Natural killer cell treated with Interleukin-12 subunit alpha and Interleukin-12 subunit beta and Interleukin-15 and Interleukin-18, amount 100 ng/mL, for 72 hours (primary cell): ENCODE results near the gene RUFY1. TPM values are rescaled to one million over a fixed set of nuclear protein-coding genes. Genes with fewer than 3 reads are reported as not detected.
"Not testable (repeated sequence)": the region's sequence is repeated elsewhere in the genome, so short reads cannot be mapped to it uniquely, and the experiment has no call there.

Experiments used
- ATAC-seq, 2 donors: fragments of 150-1000 bp; cut with Tn5 transposase in 1 of 2; sonication (Bioruptor Pico), chemical (Tn5 transposase) in 1 of 2; 2 replicates each; pipeline ENCODE4 v1.10.0; 2021
- DNase-seq: peaks from one replicate; pipeline ENCODE4 v3.0.0; 2022; ENCODE audit warnings: low spot score
- H3K27ac Mint-ChIP-seq, 2 donors: 1 replicate in 1 of 2; 2 replicates in 1 of 2; pipeline ENCODE4 v1.8.0; 2022; ENCODE audit warnings: mixed read lengths in 2 of 2, mild to moderate bottlenecking in 1 of 2, moderate library complexity in 1 of 2
- H3K27me3 Mint-ChIP-seq, 2 donors: 1 replicate in 1 of 2; 2 replicates in 1 of 2; pipeline ENCODE4 v1.8.0; 2022; ENCODE audit warnings: mixed read lengths in 2 of 2
- H3K36me3 Mint-ChIP-seq: one replicate; pipeline ENCODE4 v1.8.0; 2022; ENCODE audit warnings: mixed read lengths
- H3K4me1 Mint-ChIP-seq, 2 donors: 1 replicate in 1 of 2; 2 replicates in 1 of 2; pipeline ENCODE4 v1.8.0; 2022; ENCODE audit warnings: low read depth in 2 of 2, mixed read lengths in 2 of 2, mild to moderate bottlenecking in 1 of 2
- H3K4me3 Mint-ChIP-seq: one replicate; pipeline ENCODE4 v1.8.0; 2022; ENCODE audit warnings: mixed read lengths
- H3K9me3 Mint-ChIP-seq: 2 replicates; pipeline ENCODE4 v1.8.0; 2022; ENCODE audit warnings: mixed read lengths
- total RNA-seq, 2 donors: library from RNA; stranded (reverse); gene quantifications; one replicate each; pipeline ENCODE4 v1.2.3, GENCODE V29; 2022

The RUFY1 gene
- total RNA-seq, 2 donors from 2014 or later = 29.2 to 41.0 TPM

GRCh38 chr5:179624841-179625271 is 74.5 kb downstream of the RUFY1 start:
- Mint-ChIP-seq H3K36me3 (peaks cover 35% of the 10 kb centered on the region), H3K4me1 (peaks cover 41 to 46% of the 10 kb centered on the region in 2 donors), H3K27ac (peak overlapping the region; percentile 98 to 100), H3K27me3 (no peaks in the 10 kb centered on the region), H3K9me3 (no peaks in the 10 kb centered on the region), H3K4me3 (peak overlapping the region; percentile 97)
- ATAC-seq (no peak), DNase-seq (no peak)

GRCh38 chr5:179633501-179634369 is 83.4 kb downstream of the RUFY1 start:
- H3K4me3 Mint-ChIP-seq, H3K36me3 Mint-ChIP-seq, H3K27me3 Mint-ChIP-seq, DNase-seq, H3K4me1 Mint-ChIP-seq, H3K27ac Mint-ChIP-seq, H3K9me3 Mint-ChIP-seq: not testable (repeated sequence)
- peak in 1 of 2 donors; percentile 80 for ATAC-seq

- peak; percentile 97 for ATAC-seq
- H3K36me3 Mint-ChIP-seq, DNase-seq, H3K27me3 Mint-ChIP-seq, H3K9me3 Mint-ChIP-seq, H3K27ac Mint-ChIP-seq, H3K4me3 Mint-ChIP-seq, H3K4me1 Mint-ChIP-seq: not testable (repeated sequence)
Observed at GRCh38 chr5:179634370-179635172, 84.2 kb downstream of the RUFY1 start.

- not testable (repeated sequence) for H3K4me1 Mint-ChIP-seq, ATAC-seq, H3K27me3 Mint-ChIP-seq, H3K9me3 Mint-ChIP-seq, DNase-seq, H3K36me3 Mint-ChIP-seq, H3K27ac Mint-ChIP-seq, H3K4me3 Mint-ChIP-seq
Observed at GRCh38 chr5:179639296-179639695, 88.9 kb downstream of the RUFY1 start.

- not testable (repeated sequence) for H3K27me3 Mint-ChIP-seq, ATAC-seq, H3K4me3 Mint-ChIP-seq, H3K9me3 Mint-ChIP-seq, H3K4me1 Mint-ChIP-seq, H3K27ac Mint-ChIP-seq, H3K36me3 Mint-ChIP-seq, DNase-seq
Observed at GRCh38 chr5:179641745-179642144, 91.4 kb downstream of the RUFY1 start.

- not testable (repeated sequence) for H3K27ac Mint-ChIP-seq, DNase-seq, H3K9me3 Mint-ChIP-seq, H3K27me3 Mint-ChIP-seq, H3K4me1 Mint-ChIP-seq, H3K4me3 Mint-ChIP-seq, H3K36me3 Mint-ChIP-seq, ATAC-seq
Observed at GRCh38 chr5:179642626-179643025, 92.3 kb downstream of the RUFY1 start.

GRCh38 chr5:179643141-179643920 is 93.0 kb downstream of the RUFY1 start:
- not testable (repeated sequence) for ATAC-seq, H3K27ac Mint-ChIP-seq, H3K4me1 Mint-ChIP-seq, H3K36me3 Mint-ChIP-seq, H3K27me3 Mint-ChIP-seq, H3K4me3 Mint-ChIP-seq, DNase-seq, H3K9me3 Mint-ChIP-seq

- not testable (repeated sequence) for H3K27me3 Mint-ChIP-seq, H3K27ac Mint-ChIP-seq, H3K4me1 Mint-ChIP-seq, H3K36me3 Mint-ChIP-seq, H3K9me3 Mint-ChIP-seq, DNase-seq, H3K4me3 Mint-ChIP-seq
- peak in 1 of 2 donors; percentile 15 for ATAC-seq
Observed at GRCh38 chr5:179644766-179645165, 94.4 kb downstream of the RUFY1 start.

GRCh38 chr5:179648410-179648809 is 98.1 kb downstream of the RUFY1 start:
- H3K27ac Mint-ChIP-seq = no peak overlapping the region
- ATAC-seq (no peak), DNase-seq (no peak)
- no peaks in the 10 kb centered on the region for H3K9me3 Mint-ChIP-seq
- no peak overlapping the region for H3K4me3 Mint-ChIP-seq
- H3K36me3 Mint-ChIP-seq = no peaks in the 10 kb centered on the region
- H3K27me3 Mint-ChIP-seq = peaks cover 0 to 3% of the 10 kb centered on the region in 2 donors
- H3K4me1 Mint-ChIP-seq = no peaks in the 10 kb centered on the region

GRCh38 chr5:179649166-179649703 is 98.9 kb downstream of the RUFY1 start:
- DNase-seq, H3K4me3 Mint-ChIP-seq, H3K4me1 Mint-ChIP-seq, H3K36me3 Mint-ChIP-seq, ATAC-seq, H3K9me3 Mint-ChIP-seq, H3K27me3 Mint-ChIP-seq, H3K27ac Mint-ChIP-seq: not testable (repeated sequence)

GRCh38 chr5:179650245-179650644 is 99.9 kb downstream of the RUFY1 start:
- not testable (repeated sequence) for DNase-seq, H3K27ac Mint-ChIP-seq, ATAC-seq, H3K9me3 Mint-ChIP-seq, H3K4me3 Mint-ChIP-seq, H3K27me3 Mint-ChIP-seq, H3K4me1 Mint-ChIP-seq, H3K36me3 Mint-ChIP-seq

GRCh38 chr5:179653135-179653534 is 102.8 kb downstream of the RUFY1 start:
- H3K4me3 Mint-ChIP-seq, H3K9me3 Mint-ChIP-seq, H3K4me1 Mint-ChIP-seq, H3K27ac Mint-ChIP-seq, DNase-seq, H3K27me3 Mint-ChIP-seq, ATAC-seq, H3K36me3 Mint-ChIP-seq: not testable (repeated sequence)

GRCh38 chr5:179657302-179658178 is 107.2 kb downstream of the RUFY1 start:
- not testable (repeated sequence) for H3K27ac Mint-ChIP-seq, H3K27me3 Mint-ChIP-seq, H3K4me3 Mint-ChIP-seq, DNase-seq, H3K4me1 Mint-ChIP-seq, H3K36me3 Mint-ChIP-seq, H3K9me3 Mint-ChIP-seq
- peak; percentile 95 for ATAC-seq
